ENCODE results near the gene PCDHA12. TPM values are rescaled to one million over a fixed set of nuclear protein-coding genes. Genes with fewer than 3 reads are reported as not detected.
A peak's percentile ranks its signal among the peaks of the same experiment; 100 is the strongest.

PCDHA12 gene
- total and polyA plus RNA-seq, 11 donors, result 0.08 to 0.97 (median 0.09) TPM; not detected in 7

GRCh38 chr5:140926443-140927227 lies 51.5 kb downstream of the PCDHA12 start:
- Histone ChIP-seq H3K27me3 (peaks cover 9 to 89% (median 51%) of the 10 kb centered on the region in 9 donors), H3K9me3 (no peaks in the 10 kb centered on the region), H3K27ac (no peak overlapping the region), H3K4me3 (peak overlapping the region; percentile 11 to 59 (median 47)), H3K36me3 (no peaks in the 10 kb centered on the region), H3K4me1 (peaks cover 0 to 19% (median 4%) of the 10 kb centered on the region in 12 donors)
- DNase-seq (peak; percentile 56 to 84 (median 66)), ATAC-seq (peak in 3 of 4 donors; percentile 87 to 94 (median 91))
- TF ChIP-seq POLR2A (IDR thresholded peaks at IDR 0.05), result no peak
- TF ChIP-seq, protein P1, sequence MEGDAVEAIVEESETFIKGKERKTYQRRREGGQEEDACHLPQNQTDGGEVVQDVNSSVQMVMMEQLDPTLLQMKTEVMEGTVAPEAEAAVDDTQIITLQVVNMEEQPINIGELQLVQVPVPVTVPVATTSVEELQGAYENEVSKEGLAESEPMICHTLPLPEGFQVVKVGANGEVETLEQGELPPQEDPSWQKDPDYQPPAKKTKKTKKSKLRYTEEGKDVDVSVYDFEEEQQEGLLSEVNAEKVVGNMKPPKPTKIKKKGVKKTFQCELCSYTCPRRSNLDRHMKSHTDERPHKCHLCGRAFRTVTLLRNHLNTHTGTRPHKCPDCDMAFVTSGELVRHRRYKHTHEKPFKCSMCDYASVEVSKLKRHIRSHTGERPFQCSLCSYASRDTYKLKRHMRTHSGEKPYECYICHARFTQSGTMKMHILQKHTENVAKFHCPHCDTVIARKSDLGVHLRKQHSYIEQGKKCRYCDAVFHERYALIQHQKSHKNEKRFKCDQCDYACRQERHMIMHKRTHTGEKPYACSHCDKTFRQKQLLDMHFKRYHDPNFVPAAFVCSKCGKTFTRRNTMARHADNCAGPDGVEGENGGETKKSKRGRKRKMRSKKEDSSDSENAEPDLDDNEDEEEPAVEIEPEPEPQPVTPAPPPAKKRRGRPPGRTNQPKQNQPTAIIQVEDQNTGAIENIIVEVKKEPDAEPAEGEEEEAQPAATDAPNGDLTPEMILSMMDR (IDR thresholded peaks at IDR 0.05), result peak; percentile 50 to 80 (median 62)
- intact Hi-C loops (cut with DNase I), result loop anchor here in 4 of 10 donors (2.0 to 5.0 kb wide), 3 partner anchors 114 to 116 kb away; no protein-coding TSS in a partner anchor
- 1 to 2% (median 2%) methylated on average over 52 to 74 of the region's 74 CpGs for WGBS, 4 donors

GRCh38 chr5:140927228-140927573 lies 52.1 kb downstream of the PCDHA12 start:
- peak in 1 of 4 donors; percentile 13 for ATAC-seq
- H3K9me3 ChIP-seq, result no peaks in the 10 kb centered on the region
- no peak for DNase-seq
- H3K36me3 ChIP-seq, result no peaks in the 10 kb centered on the region
- H3K27ac ChIP-seq, result no peak overlapping the region
- peaks cover 9 to 92% (median 51%) of the 10 kb centered on the region in 9 donors for H3K27me3 ChIP-seq
- peaks cover 0 to 19% (median 4%) of the 10 kb centered on the region in 12 donors for H3K4me1 ChIP-seq
- TF ChIP-seq, protein P1 (IDR thresholded peaks at IDR 0.05), result no peak
- TF ChIP-seq POLR2A (IDR thresholded peaks at IDR 0.05), result no peak
- peak overlapping the region in 11 of 12 donors; percentile 35 to 59 (median 47) for H3K4me3 ChIP-seq
- whole genome bisulfite sequencing, 4 donors, result 7 to 10% (median 8%) methylated on average over 4 to 26 of the region's 26 CpGs
- intact Hi-C loops (cut with DNase I), result loop anchor here in 4 of 10 donors (2.0 to 5.0 kb wide), 3 partner anchors 114 to 116 kb away; no protein-coding TSS in a partner anchor

Other genes starting within 250 kb of the PCDHA12 start
- 100 to 1,000 TPM in 2 of 9 donors, 10 to 100 TPM in 7; 16.6 to 220 (median 26.7) TPM for gene CD14, start 242.1 kb upstream of the PCDHA12 start, total RNA-seq
- gene CD14, start 242.1 kb upstream of the PCDHA12 start, polyA plus RNA-seq, result 10 to 100 TPM in 1 of 2 donors, 1 to 10 TPM in 1; 9.9 to 20.3 TPM
- 10 to 100 TPM in 1 of 9 donors, 1 to 10 TPM in 8; 2.2 to 11.7 (median 3.3) TPM for gene TMCO6, start 235.9 kb upstream of the PCDHA12 start, total RNA-seq
- 1 to 10 TPM; 3.9 to 8.7 TPM for gene TMCO6, start 235.9 kb upstream of the PCDHA12 start, polyA plus RNA-seq
- gene NDUFA2, start 227.7 kb upstream of the PCDHA12 start, total RNA-seq, result 100 to 1,000 TPM in 8 of 9 donors, 10 to 100 TPM in 1; 84.0 to 156 (median 115) TPM
- 100 to 1,000 TPM; 205 to 550 TPM for gene NDUFA2, start 227.7 kb upstream of the PCDHA12 start, polyA plus RNA-seq
- 100 to 1,000 TPM in 2 of 9 donors, 10 to 100 TPM in 7; 60.9 to 147 (median 79.0) TPM for gene IK, start 227.5 kb upstream of the PCDHA12 start, total RNA-seq
- gene IK, start 227.5 kb upstream of the PCDHA12 start, polyA plus RNA-seq, result 10 to 100 TPM; 54.4 to 97.6 TPM
- 10 to 100 TPM in 8 of 9 donors, 1 to 10 TPM in 1; 9.6 to 17.5 (median 12.2) TPM for gene WDR55, start 210.4 kb upstream of the PCDHA12 start, total RNA-seq
- 10 to 100 TPM; 11.0 to 19.3 TPM for gene WDR55, start 210.4 kb upstream of the PCDHA12 start, polyA plus RNA-seq
- under 1 TPM in 7 of 9 donors, not detected in 2; 0.16 to 0.75 (median 0.51) TPM for gene DND1, start 201.7 kb upstream of the PCDHA12 start, total RNA-seq
- gene DND1, start 201.7 kb upstream of the PCDHA12 start, polyA plus RNA-seq, result under 1 TPM; 0.53 to 0.95 TPM
- gene HARS1, start 183.9 kb upstream of the PCDHA12 start, total RNA-seq, result 10 to 100 TPM; 31.3 to 43.9 (median 36.0) TPM
- gene HARS1, start 183.9 kb upstream of the PCDHA12 start, polyA plus RNA-seq, result 10 to 100 TPM; 45.3 to 58.6 TPM
- gene HARS2, start 183.9 kb upstream of the PCDHA12 start, total RNA-seq, result 10 to 100 TPM; 20.0 to 31.7 (median 24.6) TPM
- 10 to 100 TPM; 17.4 to 31.3 TPM for gene HARS2, start 183.9 kb upstream of the PCDHA12 start, polyA plus RNA-seq
- 10 to 100 TPM; 25.0 to 39.5 (median 33.9) TPM for gene ZMAT2, start 174.9 kb upstream of the PCDHA12 start, total RNA-seq
- gene ZMAT2, start 174.9 kb upstream of the PCDHA12 start, polyA plus RNA-seq, result 10 to 100 TPM; 56.0 to 72.9 TPM
- gene PCDHA1, start 89.2 kb upstream of the PCDHA12 start, total RNA-seq, result under 1 TPM in 1 of 9 donors, not detected in 8; 0.08 TPM
- not detected for gene PCDHA1, start 89.2 kb upstream of the PCDHA12 start, polyA plus RNA-seq
- under 1 TPM in 1 of 9 donors, not detected in 8; 0.07 TPM for gene PCDHA2, start 80.5 kb upstream of the PCDHA12 start, total RNA-seq
- under 1 TPM in 1 of 2 donors, not detected in 1; 0.01 TPM for gene PCDHA2, start 80.5 kb upstream of the PCDHA12 start, polyA plus RNA-seq
- under 1 TPM in 8 of 9 donors, not detected in 1; 0.07 to 0.39 (median 0.22) TPM for gene PCDHA3, start 74.3 kb upstream of the PCDHA12 start, total RNA-seq
- gene PCDHA3, start 74.3 kb upstream of the PCDHA12 start, polyA plus RNA-seq, result under 1 TPM in 1 of 2 donors, not detected in 1; 0.01 TPM
- under 1 TPM in 6 of 9 donors, not detected in 3; 0.02 to 0.21 (median 0.13) TPM for gene PCDHA4, start 68.2 kb upstream of the PCDHA12 start, total RNA-seq
- under 1 TPM in 1 of 2 donors, not detected in 1; 0.03 TPM for gene PCDHA4, start 68.2 kb upstream of the PCDHA12 start, polyA plus RNA-seq
- under 1 TPM in 4 of 9 donors, not detected in 5; 0.07 to 0.20 (median 0.08) TPM for gene PCDHA5, start 53.7 kb upstream of the PCDHA12 start, total RNA-seq
- under 1 TPM in 1 of 2 donors, not detected in 1; 0.04 TPM for gene PCDHA5, start 53.7 kb upstream of the PCDHA12 start, polyA plus RNA-seq
- under 1 TPM in 6 of 9 donors, not detected in 3; 0.10 to 0.36 (median 0.29) TPM for gene PCDHA6, start 47.3 kb upstream of the PCDHA12 start, total RNA-seq
- not detected for gene PCDHA6, start 47.3 kb upstream of the PCDHA12 start, polyA plus RNA-seq
- under 1 TPM in 4 of 9 donors, not detected in 5; 0.11 to 0.27 (median 0.20) TPM for gene PCDHA7, start 41.0 kb upstream of the PCDHA12 start, total RNA-seq
- under 1 TPM in 1 of 2 donors, not detected in 1; 0.03 TPM for gene PCDHA7, start 41.0 kb upstream of the PCDHA12 start, polyA plus RNA-seq
- under 1 TPM in 4 of 9 donors, not detected in 5; 0.08 to 0.32 (median 0.12) TPM for gene PCDHA8, start 34.1 kb upstream of the PCDHA12 start, total RNA-seq
- not detected for gene PCDHA8, start 34.1 kb upstream of the PCDHA12 start, polyA plus RNA-seq
- gene PCDHA9, start 26.9 kb upstream of the PCDHA12 start, total RNA-seq, result under 1 TPM in 3 of 9 donors, not detected in 6; 0.07 to 0.15 (median 0.08) TPM
- not detected for gene PCDHA9, start 26.9 kb upstream of the PCDHA12 start, polyA plus RNA-seq
- under 1 TPM in 7 of 9 donors, not detected in 2; 0.04 to 0.41 (median 0.19) TPM for gene PCDHA10, start 19.4 kb upstream of the PCDHA12 start, total RNA-seq
- under 1 TPM; under 0.01 to 0.01 TPM for gene PCDHA10, start 19.4 kb upstream of the PCDHA12 start, polyA plus RNA-seq
- gene PCDHA11, start 6.4 kb upstream of the PCDHA12 start, total RNA-seq, result under 1 TPM in 2 of 9 donors, not detected in 7; 0.08 to 0.13 TPM
- gene PCDHA11, start 6.4 kb upstream of the PCDHA12 start, polyA plus RNA-seq, result not detected
- under 1 TPM in 2 of 9 donors, not detected in 7; 0.12 to 0.38 TPM for gene PCDHA13, start 6.8 kb downstream of the PCDHA12 start, total RNA-seq
- gene PCDHA13, start 6.8 kb downstream of the PCDHA12 start, polyA plus RNA-seq, result under 1 TPM in 1 of 2 donors, not detected in 1; 0.01 TPM
- gene PCDHAC1, start 51.0 kb downstream of the PCDHA12 start, total RNA-seq, result under 1 TPM in 6 of 9 donors, not detected in 3; 0.08 to 0.88 (median 0.14) TPM
- not detected for gene PCDHAC1, start 51.0 kb downstream of the PCDHA12 start, polyA plus RNA-seq
- 1 to 10 TPM in 2 of 9 donors, under 1 TPM in 7; 0.07 to 2.2 (median 0.47) TPM for gene PCDHAC2, start 91.2 kb downstream of the PCDHA12 start, total RNA-seq
- under 1 TPM in 1 of 2 donors, not detected in 1; 0.07 TPM for gene PCDHAC2, start 91.2 kb downstream of the PCDHA12 start, polyA plus RNA-seq
- gene PCDHB1, start 176.1 kb downstream of the PCDHA12 start, total RNA-seq, result under 1 TPM in 2 of 9 donors, not detected in 7; 0.04 to 0.05 TPM
- gene PCDHB1, start 176.1 kb downstream of the PCDHA12 start, polyA plus RNA-seq, result not detected
- 1 to 10 TPM in 8 of 9 donors, under 1 TPM in 1; 0.70 to 4.3 (median 2.3) TPM for gene PCDHB2, start 219.3 kb downstream of the PCDHA12 start, total RNA-seq
- under 1 TPM; 0.50 to 0.69 TPM for gene PCDHB2, start 219.3 kb downstream of the PCDHA12 start, polyA plus RNA-seq
- gene PCDHB3, start 225.2 kb downstream of the PCDHA12 start, total RNA-seq, result 1 to 10 TPM in 6 of 9 donors, under 1 TPM in 3; 0.77 to 2.9 (median 1.1) TPM
- under 1 TPM; 0.27 to 0.33 TPM for gene PCDHB3, start 225.2 kb downstream of the PCDHA12 start, polyA plus RNA-seq
- gene PCDHB4, start 246.5 kb downstream of the PCDHA12 start, total RNA-seq, result 1 to 10 TPM in 8 of 9 donors, under 1 TPM in 1; 0.91 to 2.8 (median 1.6) TPM
- under 1 TPM; 0.30 to 0.55 TPM for gene PCDHB4, start 246.5 kb downstream of the PCDHA12 start, polyA plus RNA-seq